ENCODE data around the gene LMNB1.
"Not testable (repeated sequence)": the region's sequence is repeated elsewhere in the genome, so short reads cannot be mapped to it uniquely, and the experiment has no call there.

Gene LMNB1, protein sequence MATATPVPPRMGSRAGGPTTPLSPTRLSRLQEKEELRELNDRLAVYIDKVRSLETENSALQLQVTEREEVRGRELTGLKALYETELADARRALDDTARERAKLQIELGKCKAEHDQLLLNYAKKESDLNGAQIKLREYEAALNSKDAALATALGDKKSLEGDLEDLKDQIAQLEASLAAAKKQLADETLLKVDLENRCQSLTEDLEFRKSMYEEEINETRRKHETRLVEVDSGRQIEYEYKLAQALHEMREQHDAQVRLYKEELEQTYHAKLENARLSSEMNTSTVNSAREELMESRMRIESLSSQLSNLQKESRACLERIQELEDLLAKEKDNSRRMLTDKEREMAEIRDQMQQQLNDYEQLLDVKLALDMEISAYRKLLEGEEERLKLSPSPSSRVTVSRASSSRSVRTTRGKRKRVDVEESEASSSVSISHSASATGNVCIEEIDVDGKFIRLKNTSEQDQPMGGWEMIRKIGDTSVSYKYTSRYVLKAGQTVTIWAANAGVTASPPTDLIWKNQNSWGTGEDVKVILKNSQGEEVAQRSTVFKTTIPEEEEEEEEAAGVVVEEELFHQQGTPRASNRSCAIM

GRCh38 chr5:126776499-126777256 is at the start of gene LMNB1:
Gene LMNB1, plus strand, starts transcription at chr5:126777136. Its CDS starts 373 bp downstream, at chr5:126777509.
- DNase-seq (ENCODE audit: low read depth in 2 of 2), result peak; percentile 81 to 84

- no peak for DNase-seq (ENCODE audit: low read depth in 2 of 2)
These were observed 44.2 kb upstream of the LMNB1 start for GRCh38 chr5:126732716-126733115.

GRCh38 chr5:126734573-126734972 is 42.4 kb upstream of the LMNB1 start:
- DNase-seq (ENCODE audit: low read depth in 2 of 2), result not testable (repeated sequence)

- DNase-seq (ENCODE audit: low read depth in 2 of 2), result no peak
These were observed 40.8 kb upstream of the LMNB1 start for GRCh38 chr5:126736141-126736540.

DNA sequence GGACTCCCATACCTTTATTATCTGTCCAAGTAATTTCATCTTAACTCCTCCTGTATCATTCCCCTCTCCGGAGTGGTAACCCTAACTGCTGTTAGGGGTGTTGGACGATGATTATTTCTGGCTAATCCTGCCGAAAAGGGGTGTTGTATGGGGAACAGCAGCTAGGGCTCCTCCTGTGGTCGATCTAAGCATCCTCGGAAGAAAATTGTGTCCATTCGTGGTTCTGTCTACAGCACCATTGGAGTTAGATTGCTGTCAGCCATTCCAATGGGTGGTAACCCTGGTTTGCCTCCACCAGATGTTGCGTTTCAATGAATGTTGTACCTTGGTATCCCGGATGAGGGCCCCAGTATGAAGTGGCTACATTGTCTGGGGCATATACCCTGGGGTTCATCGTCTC is 35.6 kb upstream of the LMNB1 start:
- DNase-seq (ENCODE audit: low read depth in 2 of 2), result no peak

DNA sequence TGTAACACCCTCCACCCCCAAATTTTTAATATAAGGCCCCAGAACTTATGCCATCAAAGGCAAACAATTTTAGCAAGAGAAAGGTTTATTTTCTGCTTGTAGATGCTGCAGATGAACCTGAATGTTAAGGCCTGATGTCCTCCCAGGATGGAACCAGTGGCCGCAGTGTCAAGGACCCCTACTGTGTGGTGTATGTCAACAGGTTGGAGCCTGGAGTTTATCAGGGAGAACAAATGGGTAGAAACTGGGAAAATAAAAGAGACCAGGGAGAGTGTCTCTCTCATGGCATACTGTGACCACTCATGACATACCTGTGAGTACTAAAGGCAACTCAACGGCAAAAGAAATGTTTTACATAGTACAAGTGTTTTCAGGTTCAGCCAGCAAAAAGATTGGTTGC is 34.5 kb upstream of the LMNB1 start:
- no peak for DNase-seq (ENCODE audit: low read depth in 2 of 2)

- no peak for DNase-seq (ENCODE audit: low read depth in 2 of 2)
These were observed 32.1 kb upstream of the LMNB1 start for GRCh38 chr5:126744836-126745235.

DNA sequence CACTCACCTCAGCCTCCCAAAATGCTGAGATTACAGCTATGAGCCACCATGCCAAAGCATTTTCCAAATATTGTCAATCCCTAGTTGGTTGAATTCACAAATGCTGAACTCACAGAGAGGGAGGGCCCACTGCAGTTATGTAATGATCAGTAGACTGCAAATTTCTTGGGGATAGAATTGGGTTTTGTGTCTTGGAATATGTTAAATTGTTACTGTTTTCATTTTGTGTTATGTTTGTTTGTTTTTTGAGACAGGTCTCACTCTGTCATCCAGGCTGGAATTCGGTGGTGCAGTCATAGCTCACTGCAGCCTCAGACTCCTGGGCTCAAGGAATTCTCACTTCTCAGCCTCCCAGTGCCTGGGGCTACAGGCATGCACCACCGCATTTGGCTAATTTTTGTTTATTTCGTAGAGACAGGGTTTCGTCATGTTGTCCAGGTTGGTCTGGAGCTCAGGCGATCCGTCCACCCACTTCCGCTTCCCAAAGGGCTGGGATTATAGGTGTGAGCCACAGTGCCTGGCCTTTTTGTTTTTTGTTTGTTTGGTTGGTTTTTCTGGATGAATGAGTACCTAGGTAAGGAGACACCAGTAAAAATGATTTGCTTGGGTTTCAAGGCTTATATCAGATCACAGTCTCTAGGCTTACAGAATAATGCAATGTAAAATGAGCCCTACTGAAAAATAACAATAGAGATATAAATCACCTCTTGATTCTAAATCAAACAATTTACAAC is 31.5 kb upstream of the LMNB1 start:
- DNase-seq (ENCODE audit: low read depth in 2 of 2), result no peak

DNA sequence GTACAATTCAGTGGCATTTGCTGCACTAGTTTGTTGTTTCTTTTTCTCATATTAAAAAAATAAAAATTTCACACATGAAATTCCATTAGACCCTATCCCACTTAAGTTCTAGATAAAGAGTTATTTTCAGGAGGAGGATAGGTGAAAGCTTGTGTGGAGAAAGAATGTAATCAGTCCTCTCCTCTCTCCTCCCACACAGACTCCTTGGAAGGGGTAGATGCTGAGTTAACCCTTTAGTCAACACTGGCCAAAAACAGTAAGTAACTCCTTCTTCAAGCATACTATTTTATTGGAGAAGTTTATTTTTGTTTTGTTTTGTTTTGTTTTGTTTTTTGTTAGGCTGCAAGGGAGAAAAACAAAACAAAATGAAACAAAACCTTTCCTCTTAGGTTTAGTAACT is 30.6 kb upstream of the LMNB1 start:
- DNase-seq (ENCODE audit: low read depth in 2 of 2), result no peak

GRCh38 chr5:126752081-126752785 is 24.7 kb upstream of the LMNB1 start:
- no peak for DNase-seq (ENCODE audit: low read depth in 2 of 2)

GRCh38 chr5:126753227-126753626 is 23.7 kb upstream of the LMNB1 start:
- DNase-seq (ENCODE audit: low read depth in 2 of 2), result no peak

GRCh38 chr5:126754609-126755008 is 22.3 kb upstream of the LMNB1 start:
- DNase-seq (ENCODE audit: low read depth in 2 of 2), result no peak

- DNase-seq (ENCODE audit: low read depth in 2 of 2), result no peak
These were observed 21.3 kb upstream of the LMNB1 start for GRCh38 chr5:126755593-126755992.

DNA sequence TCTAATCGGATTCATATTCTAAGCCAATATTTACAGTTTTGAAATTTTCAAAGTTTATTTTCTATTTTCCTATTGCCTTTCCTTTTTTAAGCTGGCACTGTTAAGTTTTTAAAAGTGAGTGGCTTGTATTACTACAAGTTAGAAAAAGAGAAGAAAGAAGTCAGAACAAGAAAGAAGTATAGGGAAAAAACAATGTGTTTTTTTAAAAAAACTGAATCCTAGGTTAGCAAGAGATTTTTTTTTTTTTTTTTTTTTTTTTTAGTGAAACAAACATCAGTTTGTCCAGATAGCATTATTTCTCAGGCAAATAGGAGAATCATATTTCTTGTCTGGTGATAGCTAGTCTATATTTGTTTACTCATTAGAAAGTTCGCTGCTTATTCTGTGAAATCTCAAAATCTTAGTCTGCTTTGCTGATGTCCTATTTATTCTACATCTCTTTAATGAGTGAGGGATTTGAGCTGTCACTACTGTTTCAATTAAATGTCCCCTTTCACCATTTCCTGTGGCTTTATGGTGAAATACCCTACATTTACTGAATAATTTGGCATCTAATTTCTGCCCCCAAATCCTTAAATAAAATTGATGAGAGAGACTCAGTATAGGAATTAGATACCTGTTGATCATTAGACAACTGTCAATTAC is 19.1 kb upstream of the LMNB1 start:
- DNase-seq (ENCODE audit: low read depth in 2 of 2), result no peak

DNA sequence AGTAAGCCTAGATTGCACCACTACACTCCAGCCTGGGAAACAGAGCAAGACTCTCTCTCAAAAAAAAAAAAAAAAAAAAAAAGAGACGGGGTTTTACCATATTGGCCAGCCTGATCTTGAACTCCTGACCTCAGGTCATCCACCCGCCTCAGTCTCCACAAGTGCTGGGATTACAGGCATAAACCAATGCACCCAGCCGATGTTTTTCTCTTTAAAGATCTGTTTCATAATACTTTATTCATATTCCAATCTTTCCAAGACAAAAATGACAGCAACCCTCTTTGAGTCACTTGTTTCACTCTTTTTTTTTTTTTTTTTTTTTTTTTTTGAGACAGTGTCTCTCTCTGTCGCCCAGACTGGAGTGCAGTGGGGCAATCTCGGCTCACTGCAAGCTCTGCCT is 13.6 kb upstream of the LMNB1 start:
- no peak for DNase-seq (ENCODE audit: low read depth in 2 of 2)

- no peak for DNase-seq (ENCODE audit: low read depth in 2 of 2)
These were observed 7.2 kb upstream of the LMNB1 start for GRCh38 chr5:126769703-126770102.

- not testable (repeated sequence) for DNase-seq (ENCODE audit: low read depth in 2 of 2)
These were observed 3.4 kb upstream of the LMNB1 start for GRCh38 chr5:126773536-126773935.

GRCh38 chr5:126774595-126774994 is 2.3 kb upstream of the LMNB1 start:
- DNase-seq (ENCODE audit: low read depth in 2 of 2), result not testable (repeated sequence)

- DNase-seq (ENCODE audit: low read depth in 2 of 2), result peak; percentile 16 to 20
These were observed 480 bp downstream of the LMNB1 start for GRCh38 chr5:126777257-126777974.
